GM23338 (cell line): ENCODE data around the gene ADAMTS19. TPM values are rescaled to one million over a fixed set of nuclear protein-coding genes. Genes with fewer than 3 reads are reported as not detected.

ENCODE experiments used
- ATAC-seq: fragments of 200-7000 bp; cut with Tn5 transposase; 3 replicates; pipeline ENCODE4 v1.9.1; 2020
- DNase-seq: peaks from one replicate; pipeline ENCODE4 v3.0.0-alpha.2; 2015; ENCODE audit warnings: low spot score
- H2AFZ ChIP-seq: fragments of 200-600 bp; sonication (generic); 2 replicates; pipeline ENCODE4 v1.8.0; 2016; ENCODE audit warnings: antibody characterized with exemption, mild to moderate bottlenecking, moderate library complexity
- H3F3A ChIP-seq: fragments of 200-600 bp; sonication (generic); replicated peaks from 2 replicates; pipeline ENCODE4 v1.8.0; 2017; ENCODE audit warnings: antibody characterized with exemption, mixed run types, low read depth
- H3K27ac ChIP-seq: fragments of 200-600 bp; sonication (generic); 2 replicates; pipeline ENCODE4 v1.6.1; 2016; ENCODE audit warnings: low read depth
- H3K27me3 ChIP-seq: fragments of 200-600 bp; sonication (generic); 2 replicates; pipeline ENCODE4 v1.8.0; 2016; ENCODE audit warnings: mild to moderate bottlenecking, mixed run types, moderate library complexity; ENCODE audit not compliant: insufficient read depth
- H3K36me3 ChIP-seq: fragments of 200-600 bp; sonication (generic); 2 replicates; pipeline ENCODE4 v1.8.0; 2016; ENCODE audit warnings: mild to moderate bottlenecking; ENCODE audit not compliant: insufficient read depth
- H3K4me1 ChIP-seq: fragments of 200-600 bp; sonication (generic); 2 replicates; pipeline ENCODE4 v1.8.0; 2016; ENCODE audit warnings: mild to moderate bottlenecking, moderate library complexity; ENCODE audit not compliant: insufficient read depth
- H3K4me2 ChIP-seq: fragments of 200-600 bp; sonication (generic); 2 replicates; pipeline ENCODE4 v1.7.1; 2017; ENCODE audit warnings: mixed run types
- H3K4me3 ChIP-seq: fragments of 200-600 bp; sonication (generic); 2 replicates; pipeline ENCODE4 v1.6.1; 2016; ENCODE audit warnings: mixed run types
- H3K79me2 ChIP-seq: fragments of 200-600 bp; sonication (generic); replicated peaks from 2 replicates; pipeline ENCODE4 v1.8.0; 2017; ENCODE audit warnings: mild to moderate bottlenecking; ENCODE audit not compliant: insufficient read depth
- H3K9me2 ChIP-seq: fragments of 200-600 bp; sonication (generic); 2 replicates; pipeline ENCODE4 v1.8.0; 2017; ENCODE audit not compliant: insufficient read depth
- H4K20me1 ChIP-seq: fragments of 200-600 bp; sonication (generic); replicated peaks from 2 replicates; pipeline ENCODE4 v1.8.0; 2017; ENCODE audit warnings: mild to moderate bottlenecking; ENCODE audit not compliant: insufficient read depth
- H3K27ac Mint-ChIP-seq: 2 replicates; pipeline ENCODE4 v1.8.0; 2020; ENCODE audit warnings: inconsistent platforms, mild to moderate bottlenecking, moderate library complexity, mixed read lengths
- H3K27me3 Mint-ChIP-seq: 3 replicates; pipeline ENCODE4 v1.8.0; 2022; ENCODE audit warnings: low read depth, mild to moderate bottlenecking, moderate library complexity, mixed read lengths, inconsistent platforms; ENCODE audit not compliant: insufficient read depth, poor library complexity
- H3K36me3 Mint-ChIP-seq: 3 replicates; pipeline ENCODE4 v1.8.0; 2021; ENCODE audit warnings: low read depth, mild to moderate bottlenecking, inconsistent platforms, moderate library complexity, mixed read lengths
- H3K4me1 Mint-ChIP-seq: 3 replicates; pipeline ENCODE4 v1.8.0; 2020; ENCODE audit warnings: mild to moderate bottlenecking, inconsistent platforms, mixed read lengths
- H3K4me3 Mint-ChIP-seq: 3 replicates; pipeline ENCODE4 v1.8.0; 2021; ENCODE audit warnings: moderate library complexity, mild to moderate bottlenecking, inconsistent platforms, mixed read lengths
- H3K9me3 Mint-ChIP-seq: 3 replicates; pipeline ENCODE4 v1.8.0; 2020; ENCODE audit warnings: moderate library complexity, mild to moderate bottlenecking, inconsistent platforms, mixed read lengths
- ETS1 ChIP-seq: IDR thresholded peaks from 2 replicates; pipeline ENCODE4 v1.6.1; 2016; ENCODE audit warnings: antibody characterized with exemption
- EZH2phosphoT487 ChIP-seq: fragments of 200-600 bp; sonication (generic); IDR thresholded peaks from one replicate; pipeline ENCODE4 v1.8.1; 2018; ENCODE audit warnings: antibody characterized with exemption; ENCODE audit not compliant: unreplicated experiment
- JUNB ChIP-seq: IDR thresholded peaks from one replicate; pipeline ENCODE4 v1.6.1; 2016; ENCODE audit warnings: antibody characterized with exemption; ENCODE audit not compliant: unreplicated experiment
- NANOG ChIP-seq: IDR thresholded peaks from 2 replicates; pipeline ENCODE4 v1.6.1; 2016; ENCODE audit warnings: antibody characterized with exemption, borderline replicate concordance
- POLR2AphosphoS5 ChIP-seq: IDR thresholded peaks from 2 replicates; pipeline ENCODE4 v1.6.1; 2016; ENCODE audit warnings: antibody characterized with exemption, low read depth
- STAT1 ChIP-seq: IDR thresholded peaks from one replicate; pipeline ENCODE4 v1.6.1; 2016; ENCODE audit warnings: antibody characterized with exemption; ENCODE audit not compliant: unreplicated experiment
- ZNF331 ChIP-seq: fragments of 250-450 bp; sonication (Bioruptor Pico); IDR thresholded peaks from 2 replicates; pipeline ENCODE4 v1.5.0; 2020; ENCODE audit warnings: low read depth, mild to moderate bottlenecking, moderate library complexity
- polyA plus RNA-seq: library from polyadenylated mRNA; unstranded; fragments of >200 nt; fragmentation: Nextera tagmentation; extraction: Ambion mirVana; gene quantifications from 2 replicates; pipeline ENCODE4 v1.2.1, GENCODE V29; 2016
- total RNA-seq: library from RNA; depleted of rRNA; stranded (reverse); fragments of >200 nt; shearing (Covaris generic); gene quantifications from 2 replicates; pipeline ENCODE4 v1.2.3, GENCODE V29; 2014
- TF ChIP-seq, protein P1 (sequence below), 2 experiments: fragments of 200-600 bp in 1 of 2; sonication (generic) in 1 of 2; conservative IDR thresholded peaks; 2 replicates each; pipeline versions ENCODE4 v1.5.1 to v1.6.1; 2016 to 2017; ENCODE audit warnings: antibody characterized with exemption in 2 of 2, low read depth in 2 of 2, mild to moderate bottlenecking in 2 of 2, moderate library complexity in 1 of 2

ADAMTS19 gene
- total and polyA plus RNA-seq, 2 experiments from 2014 or later, result 6.0 to 27.4 TPM

- Mint-ChIP-seq H3K36me3 (peaks cover 19% of the 10 kb centered on the region; the same call in 2 of the 3 replicates), H3K27me3 (no peaks in the 10 kb centered on the region), H3K4me1 (no peaks in the 10 kb centered on the region)
Observed at GRCh38 chr5:129698661-129699060, 238.6 kb downstream of the ADAMTS19 start.

DNA sequence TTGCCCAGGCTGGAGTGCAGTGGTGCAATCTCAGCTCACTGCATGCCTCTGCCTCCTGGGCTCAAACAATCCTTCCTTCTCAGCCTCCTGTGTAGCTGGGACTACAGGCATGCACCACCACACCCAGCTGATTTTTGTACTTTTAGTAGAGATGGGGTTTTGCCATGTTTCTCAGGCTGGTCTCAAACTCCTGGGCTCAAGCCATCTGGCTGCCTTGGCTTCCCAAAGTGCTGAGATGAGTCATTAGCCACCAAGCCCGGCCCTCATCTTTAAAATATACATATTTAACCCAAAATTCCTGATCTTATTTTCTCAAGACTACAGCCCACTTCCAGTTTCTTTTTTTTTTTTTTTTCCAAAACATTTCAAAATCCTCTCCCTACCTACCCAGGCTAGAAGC, 256.1 kb downstream of the ADAMTS19 start:
- Histone ChIP-seq H3K4me1 (no peaks in the 10 kb centered on the region), H3K4me2 (no peak overlapping the region), H3K36me3 (no peaks in the 10 kb centered on the region), H3K27me3 (no peaks in the 10 kb centered on the region), H3F3A (no peaks in the 10 kb centered on the region), H3K4me3 (no peak overlapping the region), H3K9me2 (no peaks in the 10 kb centered on the region), H4K20me1 (no peaks in the 10 kb centered on the region), H3K79me2 (no peaks in the 10 kb centered on the region), H3K27ac (no peak overlapping the region), H2AFZ (no peak overlapping the region)
- TF ChIP-seq ZNF331 (no peak), ETS1 (no peak)
- H3K4me3 Mint-ChIP-seq, result no peak overlapping the region
- H3K9me3 Mint-ChIP-seq, result no peaks in the 10 kb centered on the region
- peak overlapping the region; percentile 53; the same call in 1 of the 2 replicates for H3K27ac Mint-ChIP-seq
- no peak for ATAC-seq
- no peaks in the 10 kb centered on the region for H3K27me3 Mint-ChIP-seq
- H3K36me3 Mint-ChIP-seq, result peaks cover 12% of the 10 kb centered on the region; the same call in 2 of the 3 replicates
- no peak for DNase-seq
- H3K4me1 Mint-ChIP-seq, result peaks cover 6% of the 10 kb centered on the region; the same call in 2 of the 3 replicates

More at GRCh38 chr5:129698661-129699060, 238.6 kb downstream of the ADAMTS19 start:
- Histone ChIP-seq H3K4me3 (no peak overlapping the region), H3K4me1 (no peaks in the 10 kb centered on the region), H3K36me3 (peaks cover 10% of the 10 kb centered on the region; the same call in 1 of the 2 replicates), H3K4me2 (no peak overlapping the region), H3K9me2 (no peaks in the 10 kb centered on the region), H3K79me2 (no peaks in the 10 kb centered on the region), H3K27ac (no peak overlapping the region), H3K27me3 (no peaks in the 10 kb centered on the region), H3F3A (no peaks in the 10 kb centered on the region), H2AFZ (no peak overlapping the region), H4K20me1 (no peaks in the 10 kb centered on the region)
- Mint-ChIP-seq H3K9me3 (no peaks in the 10 kb centered on the region), H3K27ac (no peak overlapping the region), H3K4me3 (no peak overlapping the region)
- ATAC-seq (no peak), DNase-seq (no peak)
- TF ChIP-seq ETS1, result no peak
- TF ChIP-seq, protein P1, sequence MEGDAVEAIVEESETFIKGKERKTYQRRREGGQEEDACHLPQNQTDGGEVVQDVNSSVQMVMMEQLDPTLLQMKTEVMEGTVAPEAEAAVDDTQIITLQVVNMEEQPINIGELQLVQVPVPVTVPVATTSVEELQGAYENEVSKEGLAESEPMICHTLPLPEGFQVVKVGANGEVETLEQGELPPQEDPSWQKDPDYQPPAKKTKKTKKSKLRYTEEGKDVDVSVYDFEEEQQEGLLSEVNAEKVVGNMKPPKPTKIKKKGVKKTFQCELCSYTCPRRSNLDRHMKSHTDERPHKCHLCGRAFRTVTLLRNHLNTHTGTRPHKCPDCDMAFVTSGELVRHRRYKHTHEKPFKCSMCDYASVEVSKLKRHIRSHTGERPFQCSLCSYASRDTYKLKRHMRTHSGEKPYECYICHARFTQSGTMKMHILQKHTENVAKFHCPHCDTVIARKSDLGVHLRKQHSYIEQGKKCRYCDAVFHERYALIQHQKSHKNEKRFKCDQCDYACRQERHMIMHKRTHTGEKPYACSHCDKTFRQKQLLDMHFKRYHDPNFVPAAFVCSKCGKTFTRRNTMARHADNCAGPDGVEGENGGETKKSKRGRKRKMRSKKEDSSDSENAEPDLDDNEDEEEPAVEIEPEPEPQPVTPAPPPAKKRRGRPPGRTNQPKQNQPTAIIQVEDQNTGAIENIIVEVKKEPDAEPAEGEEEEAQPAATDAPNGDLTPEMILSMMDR (conservative IDR thresholded peaks at IDR 0.05; ENCODE audit: low read depth in 2 of 2), result peak; percentile 36 to 40

DNA sequence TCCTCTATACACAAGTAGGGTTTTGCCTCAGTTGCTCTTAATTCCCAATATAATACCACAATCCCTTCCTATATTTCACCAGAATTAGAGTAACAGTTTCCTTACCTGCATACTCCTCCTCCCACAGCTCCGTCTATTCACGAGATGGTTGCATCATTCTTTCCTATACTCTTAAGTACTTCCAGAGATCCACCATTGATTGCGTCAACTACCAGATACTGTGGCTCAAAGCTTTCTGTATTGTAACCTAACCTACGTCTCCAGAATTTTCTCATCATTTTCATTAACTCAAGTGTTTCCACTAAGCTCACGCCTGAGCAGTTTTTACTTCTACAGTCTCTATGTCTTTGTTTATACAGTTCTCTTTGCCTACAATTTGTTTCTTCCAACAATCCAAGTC, 256.6 kb downstream of the ADAMTS19 start:
- DNase-seq, result peak; percentile 28
- peaks cover 6% of the 10 kb centered on the region; the same call in 2 of the 3 replicates for H3K4me1 Mint-ChIP-seq
- peaks cover 16% of the 10 kb centered on the region; the same call in 2 of the 3 replicates for H3K36me3 Mint-ChIP-seq
- no peak overlapping the region for H2AFZ ChIP-seq
- no peak overlapping the region for H3K27ac ChIP-seq
- H3F3A ChIP-seq, result no peaks in the 10 kb centered on the region
- H3K4me3 ChIP-seq, result no peak overlapping the region
- no peak for ATAC-seq
- no peaks in the 10 kb centered on the region for H3K79me2 ChIP-seq
- no peaks in the 10 kb centered on the region for H4K20me1 ChIP-seq
- H3K27me3 ChIP-seq, result no peaks in the 10 kb centered on the region
- H3K27ac Mint-ChIP-seq, result peak overlapping the region; percentile 53
- no peak overlapping the region for H3K4me3 Mint-ChIP-seq
- no peaks in the 10 kb centered on the region for H3K9me3 Mint-ChIP-seq
- no peaks in the 10 kb centered on the region for H3K9me2 ChIP-seq
- no peaks in the 10 kb centered on the region for H3K4me1 ChIP-seq
- no peaks in the 10 kb centered on the region for H3K27me3 Mint-ChIP-seq
- H3K36me3 ChIP-seq, result no peaks in the 10 kb centered on the region
- no peak overlapping the region for H3K4me2 ChIP-seq
- TF ChIP-seq NANOG (no peak), POLR2AphosphoS5 (no peak), EZH2phosphoT487 (no peak), ZNF331 (no peak), JUNB (no peak), STAT1 (no peak)
- TF ChIP-seq, protein P1 (conservative IDR thresholded peaks at IDR 0.05; ENCODE audit: low read depth in 2 of 2), result no peak
